H1 (cell line): Measurements from ENCODE around the gene CMIP. TPM values are rescaled to one million over a fixed set of nuclear protein-coding genes. Genes with fewer than 3 reads are reported as not detected.
A peak's percentile ranks its signal among the peaks of the same experiment; 100 is the strongest.

Source experiments
- CTCF ChIA-PET: fragments of 300-600 bp; sonication (Branson Sonifier 250); formaldehyde crosslinking; loops from one replicate; lab custom pipeline; 2021; ENCODE audit not compliant: partially characterized antibody; lab: Charles Lee
- POLR2A ChIA-PET: fragments of 300-600 bp; sonication (Branson Sonifier 250); formaldehyde crosslinking; loops from one replicate; lab custom pipeline; 2021; ENCODE audit warnings: inconsistent platforms; ENCODE audit not compliant: partially characterized antibody; lab: Charles Lee
- DNase-seq, 2 experiments: peaks; one replicate each; pipeline versions ENCODE4 v3.0.0 to v3.0.0-alpha.2; 2010 to 2022; ENCODE audit warnings: low spot score in 2 of 2, low read depth in 1 of 2, mixed read lengths in 1 of 2
- FAIRE-seq: peaks from 2 replicates; lab custom pipeline; 2011; peaks lifted over from hg19 to GRCh38; lab: Jason Lieb, UNC
- H2AFZ ChIP-seq: 2 replicates; pipeline ENCODE4 v1.8.1; 2012; ENCODE audit warnings: low read length, inconsistent platforms
- H2AK5ac ChIP-seq: 2 replicates; pipeline ENCODE4 v1.6.1; 2013; ENCODE audit warnings: low read depth, low read length
- H2BK120ac ChIP-seq: replicated peaks from 2 replicates; pipeline ENCODE3; 2013; ENCODE audit warnings: low read depth, low read length, inconsistent platforms
- H2BK12ac ChIP-seq: 2 replicates; pipeline ENCODE4 v1.6.1; 2013; ENCODE audit warnings: low read depth, low read length
- H2BK15ac ChIP-seq: 2 replicates; pipeline ENCODE4 v1.6.1; 2013; ENCODE audit warnings: low read length
- H2BK20ac ChIP-seq: 2 replicates; pipeline ENCODE4 v1.6.1; 2013; ENCODE audit warnings: low read length
- H2BK5ac ChIP-seq: 2 replicates; pipeline ENCODE4 v1.6.1; 2013; ENCODE audit warnings: low read depth, low read length
- H3K14ac ChIP-seq: 2 replicates; pipeline ENCODE4 v1.6.1; 2013; ENCODE audit warnings: inconsistent platforms; ENCODE audit not compliant: insufficient read length
- H3K18ac ChIP-seq: 2 replicates; pipeline ENCODE4 v1.6.1; 2013; ENCODE audit warnings: low read length; ENCODE audit errors: extremely low read depth
- H3K23ac ChIP-seq: 2 replicates; pipeline ENCODE4 v1.6.1; 2013; ENCODE audit warnings: inconsistent platforms; ENCODE audit not compliant: insufficient read length
- H3K23me2 ChIP-seq: 2 replicates; pipeline ENCODE4 v1.6.1; 2013; ENCODE audit warnings: low read depth, low read length
- H3K27ac ChIP-seq: 2 replicates; pipeline ENCODE4 v1.6.1; 2011; ENCODE audit warnings: low read depth, low read length, inconsistent platforms
- H3K27me3 ChIP-seq, 4 experiments: replicated peaks in 1 of 4; 1 replicate in 1 of 4; 2 replicates in 3 of 4; pipeline versions ENCODE4 v1.6.1 to v1.8.1; 2011 to 2013; ENCODE audit warnings: low read length in 3 of 4, mild to moderate bottlenecking in 3 of 4, inconsistent platforms in 2 of 4, mixed read lengths in 2 of 4, moderate library complexity in 1 of 4; ENCODE audit not compliant: control insufficient read depth in 3 of 4, insufficient read depth in 3 of 4; ENCODE audit errors: extremely low read depth in 1 of 4
- H3K36me3 ChIP-seq, 4 experiments: 2 replicates each; pipeline versions ENCODE4 v1.6.1 to v1.8.1; 2011 to 2013; ENCODE audit warnings: mild to moderate bottlenecking in 4 of 4, low read length in 3 of 4, moderate library complexity in 2 of 4, control low read depth in 1 of 4, inconsistent platforms in 1 of 4; ENCODE audit not compliant: insufficient read depth in 4 of 4, control insufficient read depth in 2 of 4
- H3K4ac ChIP-seq: replicated peaks from 2 replicates; pipeline ENCODE3; 2013; ENCODE audit warnings: low read length, low read depth, mixed read lengths, inconsistent platforms; ENCODE audit not compliant: insufficient read length
- H3K4me1 ChIP-seq, 4 experiments: replicated peaks in 1 of 4; 1 replicate in 1 of 4; 2 replicates in 3 of 4; pipeline versions ENCODE4 v1.6.1 to v1.8.1; 2011 to 2013; ENCODE audit warnings: low read length in 3 of 4, inconsistent platforms in 2 of 4, mixed read lengths in 1 of 4; ENCODE audit not compliant: insufficient read depth in 4 of 4, control insufficient read depth in 3 of 4
- H3K4me2 ChIP-seq, 2 experiments: 2 replicates each; pipeline versions ENCODE4 v1.6.1 to v1.8.1; 2011 to 2013; ENCODE audit warnings: low read depth in 2 of 2, low read length in 2 of 2, control low read depth in 1 of 2, inconsistent platforms in 1 of 2, mild to moderate bottlenecking in 1 of 2; ENCODE audit not compliant: insufficient read depth in 1 of 2
- H3K4me3 ChIP-seq, 4 experiments: fragments of 200-600, 300-600 bp in 1 of 4; sonication (generic), shearing (Covaris generic), sonication (Bioruptor Twin) in 1 of 4; 2 replicates each; pipeline versions ENCODE4 v1.5.1 to v1.8.1; 2011 to 2016; ENCODE audit warnings: low read length in 4 of 4, low read depth in 3 of 4, control low read depth in 2 of 4, inconsistent platforms in 2 of 4, mild to moderate bottlenecking in 2 of 4, mixed read lengths in 1 of 4, moderate library complexity in 1 of 4; ENCODE audit not compliant: insufficient read depth in 2 of 4; ENCODE audit errors: extremely low read depth in 1 of 4
- H3K56ac ChIP-seq: replicated peaks from 2 replicates; pipeline ENCODE3; 2013; ENCODE audit warnings: low read depth, mild to moderate bottlenecking, mixed read lengths, low read length, inconsistent platforms; ENCODE audit not compliant: insufficient read length
- H3K79me1 ChIP-seq: 2 replicates; pipeline ENCODE4 v1.6.1; 2013; ENCODE audit warnings: low read depth, low read length, control low read depth
- H3K79me2 ChIP-seq, 2 experiments: 2 replicates each; pipeline versions ENCODE4 v1.6.1 to v1.8.1; 2012 to 2013; ENCODE audit warnings: low read length in 2 of 2, mild to moderate bottlenecking in 2 of 2, inconsistent platforms in 1 of 2; ENCODE audit not compliant: insufficient read depth in 2 of 2, control insufficient read depth in 1 of 2
- H3K9ac ChIP-seq, 4 experiments: replicated peaks in 1 of 4; 1 replicate in 1 of 4; 2 replicates in 3 of 4; pipeline versions ENCODE4 v1.6.1 to v1.8.1; 2011 to 2013; ENCODE audit warnings: low read depth in 3 of 4, low read length in 3 of 4, control low read depth in 2 of 4, mild to moderate bottlenecking in 2 of 4, moderate library complexity in 2 of 4, inconsistent platforms in 1 of 4; ENCODE audit errors: extremely low read depth in 1 of 4
- H3K9me3 ChIP-seq, 2 experiments: 2 replicates each; pipeline versions ENCODE4 v1.6.1 to v1.8.1; 2012 to 2013; ENCODE audit warnings: mild to moderate bottlenecking in 2 of 2, moderate library complexity in 2 of 2, control low read depth in 1 of 2, inconsistent platforms in 1 of 2, low read depth in 1 of 2, low read length in 1 of 2, mixed read lengths in 1 of 2; ENCODE audit not compliant: insufficient read depth in 2 of 2
- H4K20me1 ChIP-seq, 2 experiments: replicated peaks in 1 of 2; 2 replicates each; pipeline versions ENCODE3 to v1.8.1; 2011 to 2013; ENCODE audit warnings: inconsistent platforms in 2 of 2, low read length in 2 of 2, mild to moderate bottlenecking in 1 of 2; ENCODE audit not compliant: insufficient read depth in 2 of 2, control insufficient read depth in 1 of 2
- H4K5ac ChIP-seq: 2 replicates; pipeline ENCODE4 v1.6.1; 2013; ENCODE audit warnings: low read length, low read depth, mixed read lengths, inconsistent platforms; ENCODE audit not compliant: insufficient read length
- H4K8ac ChIP-seq: 2 replicates; pipeline ENCODE4 v1.8.0; 2013; ENCODE audit warnings: mild to moderate bottlenecking, moderate library complexity, low read length, inconsistent platforms; ENCODE audit not compliant: insufficient read depth; ENCODE audit errors: extremely low read depth
- H4K91ac ChIP-seq: replicated peaks from 2 replicates; pipeline ENCODE3; 2013; ENCODE audit warnings: low read length, mixed read lengths, inconsistent platforms; ENCODE audit not compliant: insufficient read length
- CBX5 ChIP-seq: fragments of 300-800, 300-1000 bp; sonication (generic); IDR thresholded peaks from 2 replicates; pipeline ENCODE4 v1.7.1; 2016; ENCODE audit warnings: antibody characterized with exemption, low read length, low read depth
- FOSL1 ChIP-seq: IDR thresholded peaks from 2 replicates; pipeline ENCODE4 v1.6.1; 2011; ENCODE audit warnings: mild to moderate bottlenecking, low read depth, low read length, moderate library complexity; ENCODE audit not compliant: insufficient read depth
- KDM5A ChIP-seq: fragments of 200-600 bp; IDR thresholded peaks from 2 replicates; pipeline ENCODE4 v1.7.1; 2012; ENCODE audit warnings: mild to moderate bottlenecking, low read length, inconsistent platforms, mixed read lengths
- RNF2 ChIP-seq: fragments of 200-900, 300-1000 bp; sonication (generic); IDR thresholded peaks from 2 replicates; pipeline ENCODE4 v1.7.1; 2016; ENCODE audit warnings: borderline replicate concordance, low read depth, mild to moderate bottlenecking, antibody characterized with exemption, low read length; ENCODE audit not compliant: poor library complexity, severe bottlenecking; ENCODE audit errors: missing control alignments
- WGBS, 2 experiments: shearing (Covaris generic) in 1 of 2; methylation state at CpG; one replicate each; pipeline versions ENCODE4 v1.1.6 to v1.1.7; 2013 to 2015; ENCODE audit warnings: low lambda C conversion rate in 2 of 2, mixed read lengths in 2 of 2, inconsistent platforms in 1 of 2, low coverage in 1 of 2, missing lambda C conversion rate in 1 of 2; ENCODE audit not compliant: insufficient replicate concordance in 2 of 2, insufficient coverage in 1 of 2, insufficient read length in 1 of 2; ENCODE audit errors: extremely low coverage in 1 of 2, missing lambda C conversion rate in 1 of 2; 5-methylcytosine and 5-hydroxymethylcytosine counted together
- polyA plus RNA-seq, 7 experiments: library from polyadenylated mRNA; depleted of rRNA in 3 of 7; stranded (reverse) in 5 of 7; unstranded in 2 of 7; fragments of >200 nt in 5 of 7; fragments of 200-250 nt in 2 of 7; gene quantifications; 1 replicate in 5 of 7; 2 replicates in 1 of 7; 4 replicates in 1 of 7; pipeline versions ENCODE4 v1.2.1 to v1.2.3, GENCODE V29; 2011 to 2013; ENCODE audit warnings: missing spikeins in 2 of 7, mixed read lengths in 2 of 7
- total RNA-seq: library from RNA; stranded (reverse); fragmentation: NEBNext Ultra II Directional; extraction: Animal tissue kit (Norgen Biotek cat#: 25700); gene quantifications from 2 replicates; pipeline ENCODE4 v1.2.1, GENCODE V29; 2021
- TF ChIP-seq, protein P1 (sequence below): IDR thresholded peaks from 2 replicates; pipeline ENCODE4 v1.6.1; 2012; ENCODE audit warnings: low read length, inconsistent platforms

CMIP gene
- total and polyA plus RNA-seq, 2 of the 8 experiments (the other 6 are each of a cell fraction or from before 2014, with no cell fraction given): 7.9 to 53.2 TPM

GRCh38 chr16:81586977-81587625, 142.5 kb downstream of the CMIP start:
- Histone ChIP-seq H2BK120ac (no peak overlapping the region), H4K20me1 (peaks cover 9 to 13% of the 10 kb centered on the region in 2 experiments), H3K4me1 (peaks cover 0 to 4% (median 0%) of the 10 kb centered on the region in 4 experiments; a peak in 2 of 7 replicates), H3K4ac (no peak overlapping the region), H4K91ac (no peak overlapping the region), H4K8ac (no peak overlapping the region; the same call in 1 of the 2 replicates), H3K18ac (no peak overlapping the region), H2BK12ac (no peak overlapping the region), H3K27ac (no peak overlapping the region), H3K79me1 (peaks cover 19% of the 10 kb centered on the region), H4K5ac (no peak overlapping the region), H3K4me2 (no peak overlapping the region), H3K36me3 (no peaks in the 10 kb centered on the region), H2BK20ac (no peak overlapping the region), H3K23ac (no peak overlapping the region), H3K9ac (no peak overlapping the region), H2AK5ac (no peak overlapping the region), H2AFZ (no peak overlapping the region), H3K27me3 (no peaks in the 10 kb centered on the region), H3K9me3 (no peaks in the 10 kb centered on the region), H3K14ac (no peak overlapping the region), H2BK15ac (no peak overlapping the region), H3K4me3 (no peak overlapping the region), H3K56ac (no peak overlapping the region), H3K23me2 (no peaks in the 10 kb centered on the region), H2BK5ac (0 out of 2 replicates have a peak overlapping the region, but pooled peaks have one; percentile 15), H3K79me2 (peaks cover 0 to 42% of the 10 kb centered on the region in 2 experiments; a peak in 2 of 4 replicates)
- POLR2A ChIA-PET: no interaction called here
- FAIRE-seq: no peak
- CTCF ChIA-PET: interaction anchor here (0.9 to 1.8 kb wide), 12 partner anchors 11 to 183 kb away, joined by 3 to 6 read pairs (median 3); no protein-coding TSS in a partner anchor
- no peak for DNase-seq
- WGBS, 2 experiments: 96% methylated on average over 11 of the region's 11 CpGs; no CpG with 5 or more reads in 1 of the 2 experiments
- TF ChIP-seq RNF2 (no peak), CBX5 (no peak), KDM5A (no peak), FOSL1 (no peak)
- TF ChIP-seq, protein P1, sequence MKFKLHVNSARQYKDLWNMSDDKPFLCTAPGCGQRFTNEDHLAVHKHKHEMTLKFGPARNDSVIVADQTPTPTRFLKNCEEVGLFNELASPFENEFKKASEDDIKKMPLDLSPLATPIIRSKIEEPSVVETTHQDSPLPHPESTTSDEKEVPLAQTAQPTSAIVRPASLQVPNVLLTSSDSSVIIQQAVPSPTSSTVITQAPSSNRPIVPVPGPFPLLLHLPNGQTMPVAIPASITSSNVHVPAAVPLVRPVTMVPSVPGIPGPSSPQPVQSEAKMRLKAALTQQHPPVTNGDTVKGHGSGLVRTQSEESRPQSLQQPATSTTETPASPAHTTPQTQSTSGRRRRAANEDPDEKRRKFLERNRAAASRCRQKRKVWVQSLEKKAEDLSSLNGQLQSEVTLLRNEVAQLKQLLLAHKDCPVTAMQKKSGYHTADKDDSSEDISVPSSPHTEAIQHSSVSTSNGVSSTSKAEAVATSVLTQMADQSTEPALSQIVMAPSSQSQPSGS: no peak
